Activated CD8-positive, alpha-beta memory T cell treated with anti-CD3 and anti-CD28 coated beads for 4 hours (primary cell): ENCODE data around the gene PPP1R12B.
"Not testable (repeated sequence)": the region's sequence is repeated elsewhere in the genome, so short reads cannot be mapped to it uniquely, and the experiment has no call there.

Source experiments
- DNase-seq, 2 donors: peaks; one replicate each; pipeline ENCODE4 v3.0.0-alpha.2; 2020; ENCODE audit warnings: low read depth in 2 of 2

PPP1R12B gene

DNA sequence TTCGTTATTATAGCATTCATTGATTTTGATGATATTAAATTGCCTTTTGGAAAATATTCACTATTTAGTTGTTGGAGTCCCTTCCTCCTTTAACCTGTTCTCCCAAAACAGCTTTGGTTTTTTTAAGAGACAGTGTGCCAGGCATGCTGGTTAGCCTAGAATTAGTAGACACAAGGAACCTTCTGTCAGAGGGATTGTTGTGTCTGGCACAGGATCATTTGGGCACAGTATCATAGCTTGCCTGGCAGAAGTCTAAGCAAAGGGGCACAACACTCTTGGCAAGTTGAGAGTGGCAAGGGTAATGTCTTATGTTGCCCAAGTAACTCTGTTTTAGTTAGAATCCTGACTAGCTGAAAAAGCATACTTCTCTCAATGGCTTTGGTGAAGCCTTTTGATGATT lies 49.9 kb downstream of the PPP1R12B start:
- DNase-seq: not testable (repeated sequence)

DNA sequence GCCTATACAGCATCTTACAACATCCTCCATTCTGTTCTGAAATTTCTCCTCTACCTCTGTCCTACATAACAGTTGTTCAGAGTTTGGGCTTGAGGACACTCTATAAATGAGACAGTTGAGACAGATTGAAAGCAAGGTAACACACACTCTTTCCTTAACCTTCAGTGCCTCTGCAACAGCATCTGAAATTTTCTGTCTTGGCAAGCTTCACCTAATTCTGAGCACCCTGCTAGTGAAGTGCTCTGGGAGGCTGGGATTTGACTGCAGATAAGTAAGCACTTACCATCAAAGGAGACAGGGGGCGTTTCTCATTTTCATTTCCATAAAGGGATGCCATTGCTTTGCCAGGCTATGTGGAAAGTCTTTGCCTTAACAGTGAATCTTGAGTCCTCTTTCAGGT lies 53.3 kb downstream of the PPP1R12B start:
- DNase-seq: not testable (repeated sequence)

DNA sequence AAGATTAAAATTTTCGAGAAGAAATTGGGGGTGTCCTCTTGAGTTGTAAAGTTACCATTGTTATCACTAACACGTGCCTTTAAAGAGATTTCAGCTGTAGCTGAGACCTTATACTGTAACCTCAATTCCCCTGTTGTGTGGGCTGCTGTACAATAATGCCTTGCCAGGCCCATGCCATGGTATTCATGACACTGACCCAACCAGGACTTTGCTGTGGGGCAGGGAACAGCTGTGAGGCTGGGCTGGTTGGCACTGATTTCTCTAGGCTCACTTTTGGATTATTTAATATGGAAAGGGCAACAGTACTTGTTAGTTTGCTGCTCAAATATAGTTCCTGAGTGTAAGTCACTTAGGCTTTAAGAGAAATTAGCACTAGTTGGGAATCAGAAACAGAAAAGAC lies 54.9 kb downstream of the PPP1R12B start:
- DNase-seq: not testable (repeated sequence)

DNA sequence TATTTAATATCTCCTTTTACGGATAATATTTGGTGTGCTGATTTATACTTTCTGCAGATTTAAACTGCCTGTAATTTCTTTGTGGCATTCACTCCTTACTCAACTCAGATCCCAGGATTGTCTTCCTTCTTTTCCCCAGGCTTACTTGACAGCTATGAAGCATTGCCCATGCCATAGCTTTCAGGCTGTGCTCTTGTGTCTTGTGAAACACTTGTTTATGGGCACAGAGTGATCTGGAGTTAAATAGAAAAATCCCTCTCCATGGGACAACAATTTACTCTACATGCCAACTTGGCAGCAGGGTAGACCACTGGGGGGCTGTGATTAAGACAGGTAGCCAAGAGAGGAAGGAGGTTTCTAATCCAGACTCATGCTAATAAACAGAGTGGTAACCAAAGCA lies 57.4 kb downstream of the PPP1R12B start:
- DNase-seq: no peak

DNA sequence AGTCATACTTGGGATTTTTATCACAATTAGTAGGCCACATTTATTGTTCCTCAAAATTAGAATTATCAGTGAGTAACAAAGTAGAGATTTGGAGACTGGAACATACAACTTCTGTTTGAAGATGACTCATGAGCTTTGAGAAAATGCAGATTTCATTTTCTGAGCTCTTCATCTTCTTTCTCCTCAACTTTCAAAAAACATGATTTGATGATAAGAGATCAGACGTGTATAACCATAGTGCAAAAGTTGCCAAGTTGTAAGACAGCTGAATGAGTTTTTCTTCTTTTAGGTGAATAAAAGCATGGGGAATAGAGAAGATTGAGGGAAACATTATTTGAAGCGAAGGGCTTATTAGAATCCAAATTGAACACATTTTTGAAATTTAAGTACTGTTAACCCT lies 58.4 kb downstream of the PPP1R12B start:
- not testable (repeated sequence) for DNase-seq

DNA sequence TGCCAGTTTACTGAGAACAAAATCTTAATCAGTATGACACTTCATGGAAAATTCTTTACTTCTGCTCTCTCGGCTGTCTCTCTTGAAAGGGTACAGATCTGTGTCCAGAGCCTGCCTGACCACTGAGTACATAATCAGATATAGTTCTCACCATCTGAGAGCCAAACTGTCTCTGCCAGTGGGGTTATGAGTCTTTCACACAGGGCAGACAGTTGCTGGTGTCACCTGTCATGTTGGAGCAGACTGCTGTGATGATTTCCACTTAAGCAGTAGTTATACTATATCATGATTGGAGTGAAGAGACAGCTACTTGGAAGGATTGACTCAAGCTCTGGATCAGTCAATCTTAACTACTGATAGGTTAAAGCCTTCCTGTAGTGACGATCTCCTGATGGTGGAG lies 58.9 kb downstream of the PPP1R12B start:
- DNase-seq: not testable (repeated sequence)

DNA sequence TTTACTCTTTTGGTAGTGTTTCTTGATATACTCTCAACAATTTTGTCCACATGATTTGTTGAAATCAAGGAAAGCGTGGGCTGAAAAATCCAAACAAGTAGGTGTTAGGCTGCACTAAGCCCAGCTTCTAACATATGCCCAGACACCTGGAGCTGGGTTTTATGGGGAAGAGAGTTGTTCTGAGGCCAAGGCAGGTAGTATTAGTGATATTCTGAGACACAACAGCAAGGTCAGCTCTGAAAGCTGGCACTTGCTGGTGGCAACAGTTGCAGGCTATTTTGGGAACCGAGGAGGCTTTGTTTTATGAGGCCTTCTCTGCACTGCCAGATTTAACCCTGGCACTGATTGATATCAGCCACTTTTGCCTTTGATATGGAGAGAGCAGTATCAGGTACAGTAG lies 61.8 kb downstream of the PPP1R12B start:
- DNase-seq: not testable (repeated sequence)

DNA sequence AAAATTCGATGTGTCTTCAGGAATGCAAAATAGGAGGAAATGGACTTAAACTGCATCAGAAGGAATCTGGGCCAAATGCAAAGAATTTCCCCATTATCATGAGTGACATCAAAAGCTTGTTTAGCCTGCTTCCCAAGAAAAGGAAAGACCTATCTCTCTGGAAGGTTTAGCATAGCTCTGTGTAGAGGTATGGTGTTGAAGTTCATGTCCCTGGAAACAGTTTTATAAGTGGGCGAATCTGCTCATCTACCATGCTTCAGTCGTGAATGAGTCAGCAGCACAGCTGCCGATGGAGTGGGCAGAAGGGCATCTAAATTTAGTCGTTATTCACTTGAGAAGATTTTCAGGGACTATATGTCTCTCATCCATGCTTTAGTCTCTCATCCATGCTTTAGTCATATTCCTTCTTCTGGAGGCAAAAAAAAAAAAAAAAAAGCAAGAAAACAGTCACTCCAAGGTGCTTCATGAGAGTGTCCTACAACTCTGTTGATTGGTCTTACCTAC lies 62.4 kb downstream of the PPP1R12B start:
- not testable (repeated sequence) for DNase-seq

DNA sequence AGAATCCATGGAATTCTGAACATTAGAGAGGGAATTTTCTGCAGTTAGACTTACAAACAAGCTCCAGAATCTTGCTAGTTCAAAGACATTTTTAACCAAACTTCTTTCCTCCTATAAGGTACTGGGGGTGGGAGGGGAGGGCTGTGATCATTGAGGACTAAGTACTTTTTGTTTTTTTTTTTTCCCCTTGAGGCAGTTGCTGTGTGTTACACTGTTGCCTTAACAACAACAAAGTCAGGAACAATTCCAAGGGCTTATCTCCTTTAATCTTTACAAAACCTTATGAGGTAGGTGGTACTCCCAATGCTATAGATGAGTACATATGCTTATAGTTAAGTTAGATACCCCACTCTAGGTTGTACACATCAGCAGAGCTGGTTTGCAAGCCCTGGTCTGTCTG lies 62.9 kb downstream of the PPP1R12B start:
- DNase-seq: no peak

DNA sequence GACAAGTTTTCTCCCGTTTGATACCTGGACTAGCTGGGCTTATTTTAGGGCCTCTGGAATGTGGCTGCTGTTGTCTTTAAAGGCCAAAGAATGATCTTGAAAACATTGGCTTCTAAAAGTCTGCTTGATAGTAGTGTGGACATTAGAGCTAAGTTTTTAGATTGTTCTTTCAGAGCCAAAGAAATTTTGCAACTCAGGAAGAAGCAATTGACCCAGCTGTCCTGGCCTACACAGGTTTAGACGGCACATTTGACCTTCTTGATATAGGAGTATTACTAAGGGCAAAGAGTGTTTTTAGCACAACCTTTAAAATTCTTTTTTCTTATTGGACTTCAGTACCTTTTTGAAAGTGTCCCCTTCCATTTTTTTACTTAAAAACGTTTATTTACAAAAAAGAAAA lies 63.9 kb downstream of the PPP1R12B start:
- DNase-seq: not testable (repeated sequence)

DNA sequence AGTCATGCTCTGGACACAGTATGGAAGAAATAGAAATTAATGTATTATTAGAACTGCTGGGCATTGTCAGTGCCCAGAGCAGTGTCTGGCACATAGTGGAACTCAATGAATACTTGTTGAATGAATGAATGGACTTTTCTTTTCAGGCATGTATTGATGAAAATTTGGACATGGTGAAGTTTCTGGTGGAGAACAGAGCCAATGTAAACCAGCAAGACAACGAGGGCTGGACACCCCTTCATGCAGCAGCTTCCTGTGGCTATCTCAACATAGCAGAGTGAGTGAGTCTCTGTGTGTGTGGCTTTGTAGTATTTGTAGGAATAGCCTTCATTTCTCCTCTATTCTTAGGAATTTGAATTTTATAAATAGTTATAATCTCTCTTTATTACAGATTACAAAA lies 68.1 kb downstream of the PPP1R12B start:
- no peak for DNase-seq

DNA sequence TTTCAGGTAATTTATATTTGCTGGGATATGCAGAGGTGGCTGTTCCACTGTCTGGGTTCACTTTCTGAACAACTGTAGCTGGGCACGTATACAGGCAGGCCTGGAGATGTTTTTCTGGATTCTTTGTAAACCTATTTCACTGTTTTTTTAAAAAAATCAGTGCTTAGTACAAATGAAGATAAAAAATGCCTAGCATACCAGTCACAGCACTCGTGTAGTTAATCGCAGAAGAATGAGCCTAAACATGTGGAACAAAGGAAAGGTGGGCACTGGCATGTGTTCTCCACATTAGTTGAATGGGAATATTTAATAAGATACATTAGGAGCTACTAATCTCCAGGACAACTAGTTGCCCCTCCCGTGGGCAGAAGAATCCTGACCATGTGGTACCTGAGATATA lies 68.6 kb downstream of the PPP1R12B start:
- not testable (repeated sequence) for DNase-seq

DNA sequence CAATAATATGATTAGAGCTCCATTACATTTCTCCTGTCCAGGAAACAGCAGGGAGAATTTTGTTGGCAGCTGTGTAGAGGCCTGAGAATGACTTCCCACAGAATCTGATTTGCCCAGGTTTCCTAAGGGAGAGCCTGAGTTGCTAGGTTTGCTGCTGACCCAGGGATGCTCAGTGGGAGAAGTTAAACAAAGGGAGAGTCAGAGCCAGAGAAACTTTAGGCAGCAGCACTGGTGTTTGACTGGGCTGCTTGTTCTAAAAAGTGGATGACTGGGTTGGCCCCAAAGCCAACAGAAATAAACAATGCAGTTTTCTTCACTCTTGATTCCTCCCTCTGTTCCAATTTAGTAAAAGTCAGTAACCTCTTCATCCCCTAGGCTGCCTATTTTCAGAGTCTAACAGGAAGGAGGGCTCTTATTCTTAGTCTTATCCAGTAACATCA lies 69.3 kb downstream of the PPP1R12B start:
- DNase-seq: not testable (repeated sequence)

DNA sequence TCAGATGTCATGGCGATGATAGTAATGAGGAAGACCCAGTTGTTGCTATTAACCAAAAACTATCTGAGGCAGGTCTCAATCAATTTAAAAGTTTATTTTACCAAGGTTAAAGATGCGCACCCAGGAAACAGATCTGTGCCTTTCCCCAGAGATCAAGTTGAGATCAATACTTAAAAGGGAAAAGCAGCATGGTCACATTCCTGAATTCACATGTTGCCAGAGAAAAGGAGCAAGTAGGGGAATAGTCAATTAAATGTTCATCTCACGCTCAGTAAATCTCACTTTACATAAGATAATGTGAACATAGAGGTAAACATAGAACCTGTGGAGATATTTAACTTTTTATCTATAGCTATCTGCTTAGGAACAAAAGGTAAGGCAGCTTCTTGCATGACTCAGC lies 71.2 kb downstream of the PPP1R12B start:
- DNase-seq: not testable (repeated sequence)

DNA sequence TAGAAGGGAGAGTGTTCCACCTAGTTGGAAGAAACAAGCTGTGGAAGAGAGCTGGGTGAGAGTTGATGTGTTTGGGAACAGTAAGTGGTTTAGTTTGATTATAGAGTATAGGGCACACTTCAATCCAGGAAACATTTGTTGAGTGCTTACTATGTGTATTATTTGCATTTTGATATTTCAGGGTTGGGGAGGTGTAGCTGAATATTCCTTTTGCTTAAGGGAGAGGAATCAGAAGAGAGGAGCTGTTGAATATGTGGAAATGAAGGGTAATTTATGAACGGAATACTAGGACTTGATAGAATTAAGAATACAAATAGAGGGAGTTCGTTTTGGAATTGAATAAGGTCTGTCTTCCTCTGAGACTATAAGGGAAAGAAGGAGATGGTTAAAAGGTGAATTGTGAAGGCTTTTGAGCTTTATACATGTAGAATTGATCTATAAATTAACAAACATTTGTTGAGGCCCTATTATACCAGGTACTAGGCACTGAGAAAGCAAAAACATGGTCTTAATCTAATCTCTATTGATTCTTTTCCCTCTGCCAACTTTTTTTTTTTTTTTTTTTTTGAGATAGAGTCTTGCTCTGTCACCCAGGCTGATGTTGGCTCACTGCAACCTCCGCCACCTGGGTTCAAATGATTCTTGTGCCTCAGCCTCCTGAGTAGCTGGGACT lies 72.1 kb downstream of the PPP1R12B start:
- DNase-seq: not testable (repeated sequence)

DNA sequence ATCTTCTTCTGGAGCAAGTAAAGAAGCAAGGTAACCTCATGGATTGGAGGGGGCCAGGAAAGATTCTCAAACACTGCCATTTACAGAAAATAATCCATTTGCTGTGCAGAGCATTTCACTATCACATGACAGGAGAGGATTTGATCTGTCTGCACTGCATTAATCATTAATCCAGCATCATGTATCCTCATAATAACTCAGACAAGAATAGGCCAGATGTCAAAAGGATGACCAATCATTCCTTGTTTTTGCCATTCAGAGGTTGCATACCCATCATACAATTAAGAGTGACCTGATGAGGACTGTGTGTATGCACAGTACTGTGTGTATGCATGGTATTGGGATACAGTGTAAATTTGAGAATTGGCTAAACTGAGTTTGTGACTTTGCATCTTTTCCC lies 74.2 kb downstream of the PPP1R12B start:
- not testable (repeated sequence) for DNase-seq

DNA sequence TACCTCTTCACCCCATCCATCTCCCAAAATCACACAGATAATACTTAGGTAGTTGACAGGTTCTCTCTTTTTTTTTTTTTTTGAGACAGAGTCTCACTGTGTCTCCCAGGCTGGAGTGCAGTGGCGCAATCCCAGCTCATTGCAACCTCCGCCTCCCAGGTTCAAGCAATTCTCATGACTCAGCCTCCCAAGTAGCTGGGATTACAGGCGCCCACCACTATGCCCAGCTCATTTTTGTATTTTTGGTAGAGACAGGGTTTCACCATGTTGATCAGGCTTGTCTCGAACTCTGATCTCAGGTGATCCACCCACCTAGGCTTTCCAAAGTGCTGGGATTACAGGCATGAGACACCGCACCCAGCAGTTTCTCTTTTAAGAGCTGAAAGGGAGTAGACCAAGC lies 75.8 kb downstream of the PPP1R12B start:
- DNase-seq: not testable (repeated sequence)

DNA sequence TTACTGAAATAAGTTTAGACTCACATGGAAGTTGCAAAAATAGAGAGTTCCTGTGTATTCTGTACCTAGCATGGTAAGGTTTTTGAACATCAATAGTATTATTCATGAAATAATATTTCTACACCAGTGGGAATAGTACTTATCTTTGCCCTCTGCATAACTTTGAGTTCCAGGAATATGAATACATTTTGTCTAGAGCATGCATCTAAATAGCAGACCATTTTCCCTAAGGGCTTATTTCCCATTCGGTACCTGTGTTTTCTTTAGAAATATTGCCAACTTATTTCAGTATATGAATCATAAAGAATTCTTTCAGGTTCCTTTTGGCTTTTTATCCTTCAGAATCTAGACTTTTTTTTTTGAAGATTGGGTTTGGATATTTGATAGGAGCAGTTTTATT lies 81.6 kb downstream of the PPP1R12B start:
- not testable (repeated sequence) for DNase-seq

DNA sequence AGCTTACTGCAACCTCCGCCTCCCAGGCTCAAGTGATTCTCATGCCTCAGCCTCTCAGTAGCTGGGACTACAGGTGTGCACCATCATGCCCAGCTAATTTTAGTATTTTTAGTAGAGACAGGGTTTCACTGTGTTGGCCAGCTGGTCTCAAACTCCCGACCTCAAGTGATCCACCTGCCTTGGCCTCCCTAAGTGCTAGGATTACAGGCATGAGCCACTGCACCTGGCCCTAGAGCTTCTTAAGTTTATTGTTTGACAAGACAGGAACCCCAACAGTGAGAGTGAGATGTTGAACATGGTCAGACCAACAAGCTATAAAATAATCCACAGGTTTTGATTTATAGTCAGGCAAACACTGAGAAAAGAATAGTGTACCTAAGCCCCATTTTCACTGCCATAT lies 83.8 kb downstream of the PPP1R12B start:
- DNase-seq: not testable (repeated sequence)

DNA sequence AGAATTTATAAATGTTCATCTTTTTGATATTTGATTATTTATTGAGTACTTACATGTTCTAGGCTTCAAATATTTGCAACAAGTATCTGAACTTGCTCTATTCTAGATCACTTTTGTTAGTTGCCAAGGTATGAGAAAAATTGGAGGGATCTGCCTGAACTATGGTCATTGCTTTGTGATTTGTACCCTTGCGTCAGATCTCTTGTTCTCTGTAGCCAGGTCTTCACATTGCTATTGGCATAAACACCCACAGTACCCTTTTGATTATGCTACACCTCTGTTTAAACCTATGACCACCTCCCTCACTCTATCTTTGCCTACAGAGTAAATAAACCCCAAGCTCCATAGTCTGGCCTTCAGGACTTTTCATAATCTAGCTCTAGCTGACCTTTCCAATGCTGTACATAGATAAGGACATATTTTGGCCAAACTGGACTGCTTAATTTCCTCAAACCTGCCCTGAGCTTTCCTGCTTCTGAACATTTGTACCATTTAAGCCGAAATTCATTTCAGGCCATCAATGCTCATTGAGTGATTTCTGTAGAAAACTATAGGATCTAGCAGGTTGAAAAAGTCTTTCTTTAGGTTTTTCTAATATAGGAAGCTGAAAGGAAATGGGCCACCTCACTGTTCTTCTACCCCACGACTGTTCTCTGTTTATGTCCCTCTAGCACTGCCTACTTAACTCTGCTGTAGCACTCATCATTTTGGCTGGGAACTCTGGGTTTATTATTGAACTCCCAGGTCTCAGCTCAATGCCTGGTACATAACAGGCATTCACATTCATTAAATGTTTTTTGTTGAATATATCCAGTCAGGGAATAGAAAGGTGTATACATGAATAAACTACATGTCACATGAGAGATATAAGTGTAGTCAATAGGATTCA lies 84.9 kb downstream of the PPP1R12B start:
- no peak for DNase-seq

DNA sequence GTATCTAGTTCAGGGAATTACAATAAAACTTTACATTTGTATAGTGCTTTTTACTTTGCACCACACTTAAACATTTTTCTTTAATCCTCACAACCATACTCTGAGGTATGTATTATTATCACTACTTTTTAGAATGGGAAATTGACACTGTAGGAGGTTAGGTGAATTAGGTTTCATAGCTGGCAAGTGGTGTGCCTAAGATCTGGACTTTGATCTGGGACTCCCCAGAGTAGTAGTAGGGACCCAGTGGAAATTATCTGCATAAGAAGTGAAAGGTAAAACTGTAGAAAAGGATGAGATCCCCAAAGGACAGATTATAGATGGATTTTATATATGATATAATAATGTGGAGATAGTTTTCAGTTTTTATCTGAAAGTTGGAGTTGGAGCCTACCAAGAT lies 85.6 kb downstream of the PPP1R12B start:
- DNase-seq: no peak

DNA sequence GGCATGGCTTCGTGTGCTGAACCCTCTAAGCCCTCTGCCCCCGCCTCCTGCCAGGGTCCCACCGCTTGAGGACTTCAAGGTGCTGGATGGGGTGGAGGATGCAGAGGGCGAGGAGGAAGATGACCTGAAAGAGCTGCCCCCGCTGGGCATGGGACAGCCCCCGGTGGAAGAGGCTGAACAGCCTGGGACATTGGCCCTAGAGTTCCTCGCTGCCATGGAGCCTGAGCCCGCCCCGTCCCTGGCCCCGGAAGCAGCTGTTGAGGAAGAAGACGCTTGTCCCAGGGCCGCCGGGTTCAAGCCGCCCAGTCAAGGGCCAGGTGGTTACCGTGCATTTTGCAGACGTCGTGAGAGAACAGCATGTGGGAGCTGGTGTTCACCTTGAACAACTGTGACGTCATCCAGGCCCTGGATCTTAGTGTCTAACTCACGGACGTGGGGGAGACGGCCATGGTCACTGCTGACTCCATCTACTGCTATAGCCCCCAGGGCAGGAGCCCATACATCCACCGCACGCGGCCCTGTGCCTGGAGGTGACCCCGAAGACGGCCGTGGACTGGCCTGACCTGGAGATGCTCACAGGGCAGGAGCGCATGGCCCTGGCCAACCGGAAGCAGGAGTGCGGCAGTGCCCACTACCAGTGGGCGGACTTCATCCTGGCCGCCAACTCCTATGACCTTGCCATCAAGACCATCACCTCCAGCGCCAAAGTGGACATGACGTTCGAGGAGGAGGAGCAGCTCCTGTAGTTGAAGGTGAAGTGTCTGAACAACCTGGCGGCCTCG lies 90.1 kb downstream of the PPP1R12B start:
- DNase-seq: no peak
